H1 (cell line): Measurements from ENCODE around the gene GREB1L. TPM values are rescaled to one million over a fixed set of nuclear protein-coding genes. Genes with fewer than 3 reads are reported as not detected.

Experiments used
- CTCF ChIA-PET: fragments of 300-600 bp; sonication (Branson Sonifier 250); formaldehyde crosslinking; loops from one replicate; lab custom pipeline; 2021; ENCODE audit not compliant: partially characterized antibody; lab: Charles Lee
- POLR2A ChIA-PET: fragments of 300-600 bp; sonication (Branson Sonifier 250); formaldehyde crosslinking; loops from one replicate; lab custom pipeline; 2021; ENCODE audit warnings: inconsistent platforms; ENCODE audit not compliant: partially characterized antibody; lab: Charles Lee
- DNase-seq, 2 experiments: peaks; one replicate each; pipeline versions ENCODE4 v3.0.0 to v3.0.0-alpha.2; 2010 to 2022; ENCODE audit warnings: low spot score in 2 of 2, low read depth in 1 of 2, mixed read lengths in 1 of 2
- FAIRE-seq: peaks from 2 replicates; lab custom pipeline; 2011; peaks lifted over from hg19 to GRCh38; lab: Jason Lieb, UNC
- H2AFZ ChIP-seq: 2 replicates; pipeline ENCODE4 v1.8.1; 2012; ENCODE audit warnings: low read length, inconsistent platforms
- H2AK5ac ChIP-seq: 2 replicates; pipeline ENCODE4 v1.6.1; 2013; ENCODE audit warnings: low read depth, low read length
- H2BK120ac ChIP-seq: replicated peaks from 2 replicates; pipeline ENCODE3; 2013; ENCODE audit warnings: low read depth, low read length, inconsistent platforms
- H2BK12ac ChIP-seq: 2 replicates; pipeline ENCODE4 v1.6.1; 2013; ENCODE audit warnings: low read depth, low read length
- H2BK15ac ChIP-seq: 2 replicates; pipeline ENCODE4 v1.6.1; 2013; ENCODE audit warnings: low read length
- H2BK20ac ChIP-seq: 2 replicates; pipeline ENCODE4 v1.6.1; 2013; ENCODE audit warnings: low read length
- H2BK5ac ChIP-seq: 2 replicates; pipeline ENCODE4 v1.6.1; 2013; ENCODE audit warnings: low read depth, low read length
- H3K14ac ChIP-seq: 2 replicates; pipeline ENCODE4 v1.6.1; 2013; ENCODE audit warnings: inconsistent platforms; ENCODE audit not compliant: insufficient read length
- H3K18ac ChIP-seq: 2 replicates; pipeline ENCODE4 v1.6.1; 2013; ENCODE audit warnings: low read length; ENCODE audit errors: extremely low read depth
- H3K23ac ChIP-seq: 2 replicates; pipeline ENCODE4 v1.6.1; 2013; ENCODE audit warnings: inconsistent platforms; ENCODE audit not compliant: insufficient read length
- H3K23me2 ChIP-seq: 2 replicates; pipeline ENCODE4 v1.6.1; 2013; ENCODE audit warnings: low read depth, low read length
- H3K27ac ChIP-seq: 2 replicates; pipeline ENCODE4 v1.6.1; 2011; ENCODE audit warnings: low read depth, low read length, inconsistent platforms
- H3K27me3 ChIP-seq, 4 experiments: replicated peaks in 1 of 4; 1 replicate in 1 of 4; 2 replicates in 3 of 4; pipeline versions ENCODE4 v1.6.1 to v1.8.1; 2011 to 2013; ENCODE audit warnings: low read length in 3 of 4, mild to moderate bottlenecking in 3 of 4, inconsistent platforms in 2 of 4, mixed read lengths in 2 of 4, moderate library complexity in 1 of 4; ENCODE audit not compliant: control insufficient read depth in 3 of 4, insufficient read depth in 3 of 4; ENCODE audit errors: extremely low read depth in 1 of 4
- H3K36me3 ChIP-seq, 4 experiments: 2 replicates each; pipeline versions ENCODE4 v1.6.1 to v1.8.1; 2011 to 2013; ENCODE audit warnings: mild to moderate bottlenecking in 4 of 4, low read length in 3 of 4, moderate library complexity in 2 of 4, control low read depth in 1 of 4, inconsistent platforms in 1 of 4; ENCODE audit not compliant: insufficient read depth in 4 of 4, control insufficient read depth in 2 of 4
- H3K4ac ChIP-seq: replicated peaks from 2 replicates; pipeline ENCODE3; 2013; ENCODE audit warnings: low read length, low read depth, mixed read lengths, inconsistent platforms; ENCODE audit not compliant: insufficient read length
- H3K4me1 ChIP-seq, 4 experiments: replicated peaks in 1 of 4; 1 replicate in 1 of 4; 2 replicates in 3 of 4; pipeline versions ENCODE4 v1.6.1 to v1.8.1; 2011 to 2013; ENCODE audit warnings: low read length in 3 of 4, inconsistent platforms in 2 of 4, mixed read lengths in 1 of 4; ENCODE audit not compliant: insufficient read depth in 4 of 4, control insufficient read depth in 3 of 4
- H3K4me2 ChIP-seq, 2 experiments: 2 replicates each; pipeline versions ENCODE4 v1.6.1 to v1.8.1; 2011 to 2013; ENCODE audit warnings: low read depth in 2 of 2, low read length in 2 of 2, control low read depth in 1 of 2, inconsistent platforms in 1 of 2, mild to moderate bottlenecking in 1 of 2; ENCODE audit not compliant: insufficient read depth in 1 of 2
- H3K4me3 ChIP-seq, 4 experiments: fragments of 200-600, 300-600 bp in 1 of 4; sonication (generic), shearing (Covaris generic), sonication (Bioruptor Twin) in 1 of 4; 2 replicates each; pipeline versions ENCODE4 v1.5.1 to v1.8.1; 2011 to 2016; ENCODE audit warnings: low read length in 4 of 4, low read depth in 3 of 4, control low read depth in 2 of 4, inconsistent platforms in 2 of 4, mild to moderate bottlenecking in 2 of 4, mixed read lengths in 1 of 4, moderate library complexity in 1 of 4; ENCODE audit not compliant: insufficient read depth in 2 of 4; ENCODE audit errors: extremely low read depth in 1 of 4
- H3K56ac ChIP-seq: replicated peaks from 2 replicates; pipeline ENCODE3; 2013; ENCODE audit warnings: low read depth, mild to moderate bottlenecking, mixed read lengths, low read length, inconsistent platforms; ENCODE audit not compliant: insufficient read length
- H3K79me1 ChIP-seq: 2 replicates; pipeline ENCODE4 v1.6.1; 2013; ENCODE audit warnings: low read depth, low read length, control low read depth
- H3K79me2 ChIP-seq, 2 experiments: 2 replicates each; pipeline versions ENCODE4 v1.6.1 to v1.8.1; 2012 to 2013; ENCODE audit warnings: low read length in 2 of 2, mild to moderate bottlenecking in 2 of 2, inconsistent platforms in 1 of 2; ENCODE audit not compliant: insufficient read depth in 2 of 2, control insufficient read depth in 1 of 2
- H3K9ac ChIP-seq, 4 experiments: replicated peaks in 1 of 4; 1 replicate in 1 of 4; 2 replicates in 3 of 4; pipeline versions ENCODE4 v1.6.1 to v1.8.1; 2011 to 2013; ENCODE audit warnings: low read depth in 3 of 4, low read length in 3 of 4, control low read depth in 2 of 4, mild to moderate bottlenecking in 2 of 4, moderate library complexity in 2 of 4, inconsistent platforms in 1 of 4; ENCODE audit errors: extremely low read depth in 1 of 4
- H3K9me3 ChIP-seq, 2 experiments: 2 replicates each; pipeline versions ENCODE4 v1.6.1 to v1.8.1; 2012 to 2013; ENCODE audit warnings: mild to moderate bottlenecking in 2 of 2, moderate library complexity in 2 of 2, control low read depth in 1 of 2, inconsistent platforms in 1 of 2, low read depth in 1 of 2, low read length in 1 of 2, mixed read lengths in 1 of 2; ENCODE audit not compliant: insufficient read depth in 2 of 2
- H4K20me1 ChIP-seq, 2 experiments: replicated peaks in 1 of 2; 2 replicates each; pipeline versions ENCODE3 to v1.8.1; 2011 to 2013; ENCODE audit warnings: inconsistent platforms in 2 of 2, low read length in 2 of 2, mild to moderate bottlenecking in 1 of 2; ENCODE audit not compliant: insufficient read depth in 2 of 2, control insufficient read depth in 1 of 2
- H4K5ac ChIP-seq: 2 replicates; pipeline ENCODE4 v1.6.1; 2013; ENCODE audit warnings: low read length, low read depth, mixed read lengths, inconsistent platforms; ENCODE audit not compliant: insufficient read length
- H4K8ac ChIP-seq: 2 replicates; pipeline ENCODE4 v1.8.0; 2013; ENCODE audit warnings: mild to moderate bottlenecking, moderate library complexity, low read length, inconsistent platforms; ENCODE audit not compliant: insufficient read depth; ENCODE audit errors: extremely low read depth
- H4K91ac ChIP-seq: replicated peaks from 2 replicates; pipeline ENCODE3; 2013; ENCODE audit warnings: low read length, mixed read lengths, inconsistent platforms; ENCODE audit not compliant: insufficient read length
- TAF1 ChIP-seq: IDR thresholded peaks from 2 replicates; pipeline ENCODE4 v1.6.1; 2011; ENCODE audit warnings: mild to moderate bottlenecking, low read depth, low read length
- WGBS, 2 experiments: shearing (Covaris generic) in 1 of 2; methylation state at CpG; one replicate each; pipeline versions ENCODE4 v1.1.6 to v1.1.7; 2013 to 2015; ENCODE audit warnings: low lambda C conversion rate in 2 of 2, mixed read lengths in 2 of 2, inconsistent platforms in 1 of 2, low coverage in 1 of 2, missing lambda C conversion rate in 1 of 2; ENCODE audit not compliant: insufficient replicate concordance in 2 of 2, insufficient coverage in 1 of 2, insufficient read length in 1 of 2; ENCODE audit errors: extremely low coverage in 1 of 2, missing lambda C conversion rate in 1 of 2; 5-methylcytosine and 5-hydroxymethylcytosine counted together
- polyA plus RNA-seq, 7 experiments: library from polyadenylated mRNA; depleted of rRNA in 3 of 7; stranded (reverse) in 5 of 7; unstranded in 2 of 7; fragments of >200 nt in 5 of 7; fragments of 200-250 nt in 2 of 7; gene quantifications; 1 replicate in 5 of 7; 2 replicates in 1 of 7; 4 replicates in 1 of 7; pipeline versions ENCODE4 v1.2.1 to v1.2.3, GENCODE V29; 2011 to 2013; ENCODE audit warnings: missing spikeins in 2 of 7, mixed read lengths in 2 of 7
- total RNA-seq: library from RNA; stranded (reverse); fragmentation: NEBNext Ultra II Directional; extraction: Animal tissue kit (Norgen Biotek cat#: 25700); gene quantifications from 2 replicates; pipeline ENCODE4 v1.2.1, GENCODE V29; 2021
- TF ChIP-seq, protein P1 (sequence below): IDR thresholded peaks from 2 replicates; pipeline ENCODE4 v1.6.1; 2011; ENCODE audit warnings: low read depth, mild to moderate bottlenecking, low read length; ENCODE audit not compliant: insufficient read depth

The GREB1L gene
- total and polyA plus RNA-seq, 2 of the 8 experiments (the other 6 are each of a cell fraction or from before 2014, with no cell fraction given) = 0.34 to 1.6 TPM

DNA sequence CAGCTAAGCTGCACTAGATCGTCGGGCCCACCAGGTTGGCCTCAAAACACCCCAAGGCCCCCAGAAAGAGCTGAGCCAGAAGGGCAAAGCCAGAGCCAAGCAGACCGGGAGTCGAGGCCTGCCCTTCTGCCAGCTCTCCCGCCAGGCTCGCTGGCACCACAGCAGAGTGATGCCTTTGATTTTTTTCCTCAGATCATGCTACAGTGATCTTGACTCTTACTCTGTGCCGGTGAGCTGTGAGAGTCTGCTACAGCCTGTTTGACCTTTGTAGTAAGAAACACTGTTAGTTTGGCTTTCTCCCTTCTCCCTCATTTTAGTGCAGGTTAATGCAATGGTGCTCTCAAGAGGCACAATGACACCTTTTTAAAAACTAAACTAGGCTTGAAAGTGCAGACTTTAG lies 260.6 kb downstream of the GREB1L start:
- H2AFZ ChIP-seq = no peak overlapping the region
- no peaks in the 10 kb centered on the region; a peak in 1 of 7 replicates for H3K4me1 ChIP-seq
- FAIRE-seq = no peak
- H3K9me3 ChIP-seq = no peaks in the 10 kb centered on the region
- no peak overlapping the region for H3K18ac ChIP-seq
- H2BK12ac ChIP-seq = no peak overlapping the region
- H3K36me3 ChIP-seq = peaks cover 0 to 2% (median 0%) of the 10 kb centered on the region in 4 experiments; a peak in 1 of 8 replicates
- no peaks in the 10 kb centered on the region for H3K23me2 ChIP-seq
- POLR2A ChIA-PET = interaction anchor here (1.1 to 1.5 kb wide), 2 partner anchors 20 to 99 kb away, joined by 3 read pairs; no protein-coding TSS in a partner anchor
- CTCF ChIA-PET = interaction anchor here (0.6 to 5.2 kb wide), 4 partner anchors 11 to 311 kb away, joined by 3 to 28 read pairs (median 3); no protein-coding TSS in a partner anchor
- H3K4ac ChIP-seq = no peak overlapping the region
- no peak overlapping the region for H2BK120ac ChIP-seq
- H4K20me1 ChIP-seq = peaks cover 0 to 2% of the 10 kb centered on the region in 2 experiments
- no peaks in the 10 kb centered on the region; the same call in 1 of the 2 replicates for H3K79me1 ChIP-seq
- H3K27ac ChIP-seq = no peak overlapping the region
- no peak overlapping the region for H3K4me3 ChIP-seq
- DNase-seq = peak in 1 of 2 experiments; percentile 19
- no peak overlapping the region for H3K14ac ChIP-seq
- no peak overlapping the region for H3K4me2 ChIP-seq
- WGBS, 2 experiments = 94% methylated on average over 7 of the region's 7 CpGs; no CpG with 5 or more reads in 1 of the 2 experiments
- H3K27me3 ChIP-seq = no peaks in the 10 kb centered on the region
- no peak overlapping the region for H4K91ac ChIP-seq
- H3K56ac ChIP-seq = no peak overlapping the region
- H2BK20ac ChIP-seq = no peak overlapping the region
- no peak overlapping the region for H2AK5ac ChIP-seq
- H4K8ac ChIP-seq = no peak overlapping the region
- H3K9ac ChIP-seq = no peak overlapping the region
- H3K23ac ChIP-seq = no peak overlapping the region
- no peak overlapping the region for H4K5ac ChIP-seq
- no peak overlapping the region for H2BK5ac ChIP-seq
- H3K79me2 ChIP-seq = no peaks in the 10 kb centered on the region
- H2BK15ac ChIP-seq = no peak overlapping the region
- no peak for TF ChIP-seq TAF1
- TF ChIP-seq, protein P1, sequence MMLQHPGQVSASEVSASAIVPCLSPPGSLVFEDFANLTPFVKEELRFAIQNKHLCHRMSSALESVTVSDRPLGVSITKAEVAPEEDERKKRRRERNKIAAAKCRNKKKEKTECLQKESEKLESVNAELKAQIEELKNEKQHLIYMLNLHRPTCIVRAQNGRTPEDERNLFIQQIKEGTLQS = no peak
